ENCODE data around the gene NCS1.

GRCh38 chr9:130174920-130175321 is 2.7 kb downstream of the NCS1 start:
- TF ChIP-seq CTCF (IDR thresholded peaks at IDR 0.05; ENCODE audit: low read depth, low read length), result no peak
- no peak for TF ChIP-seq EZH2phosphoT487 (IDR thresholded peaks at IDR 0.05; ENCODE audit: low read depth)
